SU-DHL-6 (cell line): Measurements from ENCODE around the gene CASS4.

Experiments
- EZH2phosphoT487 ChIP-seq: fragments of 200-600 bp; sonication (generic), shearing (Covaris generic); conservative IDR thresholded peaks from 2 replicates; pipeline ENCODE4 v1.6.1; 2018; ENCODE audit warnings: mild to moderate bottlenecking, antibody characterized with exemption, low read length, moderate library complexity, mixed read lengths
- TF ChIP-seq, protein P1 (sequence below): fragments of 200-600 bp; sonication (generic); IDR thresholded peaks from one replicate; pipeline ENCODE4 v1.5.1; 2017; ENCODE audit warnings: antibody characterized with exemption, mild to moderate bottlenecking, low read length, moderate library complexity; ENCODE audit not compliant: insufficient read depth, poor library complexity, severe bottlenecking

DNA sequence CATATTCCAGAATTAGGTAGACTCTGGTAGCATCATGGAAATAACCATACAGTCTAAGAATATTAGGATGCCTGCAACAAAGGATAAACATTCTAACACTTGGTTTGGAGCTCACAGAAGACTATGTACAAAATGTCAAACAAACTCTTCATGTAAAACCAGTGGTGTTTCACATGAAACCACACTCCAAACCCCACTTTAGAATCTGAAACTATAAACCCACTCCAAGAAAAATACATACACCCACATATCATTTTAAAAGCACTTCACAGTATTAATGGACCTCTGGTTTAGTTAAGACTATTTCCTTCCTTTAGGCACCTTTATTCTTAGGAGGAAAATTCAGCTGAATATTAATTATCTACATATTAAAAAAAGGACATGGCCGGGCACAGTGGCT is 30.6 kb upstream of the CASS4 start:
- TF ChIP-seq, protein P1, sequence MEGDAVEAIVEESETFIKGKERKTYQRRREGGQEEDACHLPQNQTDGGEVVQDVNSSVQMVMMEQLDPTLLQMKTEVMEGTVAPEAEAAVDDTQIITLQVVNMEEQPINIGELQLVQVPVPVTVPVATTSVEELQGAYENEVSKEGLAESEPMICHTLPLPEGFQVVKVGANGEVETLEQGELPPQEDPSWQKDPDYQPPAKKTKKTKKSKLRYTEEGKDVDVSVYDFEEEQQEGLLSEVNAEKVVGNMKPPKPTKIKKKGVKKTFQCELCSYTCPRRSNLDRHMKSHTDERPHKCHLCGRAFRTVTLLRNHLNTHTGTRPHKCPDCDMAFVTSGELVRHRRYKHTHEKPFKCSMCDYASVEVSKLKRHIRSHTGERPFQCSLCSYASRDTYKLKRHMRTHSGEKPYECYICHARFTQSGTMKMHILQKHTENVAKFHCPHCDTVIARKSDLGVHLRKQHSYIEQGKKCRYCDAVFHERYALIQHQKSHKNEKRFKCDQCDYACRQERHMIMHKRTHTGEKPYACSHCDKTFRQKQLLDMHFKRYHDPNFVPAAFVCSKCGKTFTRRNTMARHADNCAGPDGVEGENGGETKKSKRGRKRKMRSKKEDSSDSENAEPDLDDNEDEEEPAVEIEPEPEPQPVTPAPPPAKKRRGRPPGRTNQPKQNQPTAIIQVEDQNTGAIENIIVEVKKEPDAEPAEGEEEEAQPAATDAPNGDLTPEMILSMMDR: no peak
- TF ChIP-seq EZH2phosphoT487: no peak
